NCI-H2196 (cell line): Measurements from ENCODE around the gene FMNL2.
"Not testable (repeated sequence)": the region's sequence is repeated elsewhere in the genome, so short reads cannot be mapped to it uniquely, and the experiment has no call there.

Source experiments
- DNase-seq: peaks from one replicate; lab custom pipeline; 2025; ENCODE audit not compliant: unreplicated experiment; lab: John Stamatoyannopoulos, UW

The FMNL2 gene

DNA sequence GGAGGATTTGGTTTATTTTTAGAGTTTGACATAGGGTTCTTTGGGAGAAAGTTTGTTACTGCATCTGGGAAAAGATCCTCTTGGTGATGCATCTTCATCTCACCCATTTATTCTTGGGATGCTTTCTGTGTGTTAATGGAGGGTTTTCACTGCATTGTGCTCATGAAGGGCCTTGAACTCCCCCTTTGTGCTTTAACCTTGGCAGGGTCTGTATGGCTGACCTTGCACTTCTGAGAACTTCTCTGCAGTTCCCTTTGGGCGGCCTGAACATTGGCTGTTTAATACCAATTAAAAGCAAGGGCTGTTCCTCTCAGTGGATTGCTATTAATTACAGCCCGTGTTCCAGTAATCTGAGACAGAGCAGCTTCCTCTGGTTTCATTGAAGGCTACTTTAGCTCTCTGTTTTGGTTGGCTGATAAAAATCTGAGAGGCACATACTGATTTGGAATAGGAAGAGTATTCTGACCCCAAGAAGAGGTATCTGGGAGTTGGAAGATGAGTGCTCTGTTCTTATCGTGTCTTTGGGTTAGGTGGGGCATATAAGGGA lies 37.5 kb downstream of the FMNL2 start:
- no peak for DNase-seq

DNA sequence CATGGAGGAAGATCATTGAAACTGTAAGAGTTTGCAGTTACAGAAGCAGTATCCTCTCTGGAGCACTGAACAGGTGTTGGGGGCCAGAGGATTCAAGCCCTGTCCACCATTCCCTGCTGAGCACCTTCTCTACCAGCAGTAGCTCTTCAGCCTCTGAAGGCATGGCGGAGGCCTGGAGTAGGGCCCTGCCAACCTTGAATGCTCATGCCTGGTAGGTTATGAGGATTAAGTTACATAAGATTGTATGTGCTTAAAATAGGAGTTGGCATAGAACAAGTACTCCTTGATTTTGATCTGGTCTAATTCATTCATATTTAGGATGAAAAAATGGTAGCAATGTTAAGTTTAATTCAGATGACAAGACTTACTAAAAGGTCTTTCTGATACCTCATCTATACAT lies 40.2 kb downstream of the FMNL2 start:
- no peak for DNase-seq

GRCh38 chr2:152376385-152376784 lies 41.4 kb downstream of the FMNL2 start:
- DNase-seq = no peak

GRCh38 chr2:152376968-152377367 lies 42.0 kb downstream of the FMNL2 start:
- no peak for DNase-seq

DNA sequence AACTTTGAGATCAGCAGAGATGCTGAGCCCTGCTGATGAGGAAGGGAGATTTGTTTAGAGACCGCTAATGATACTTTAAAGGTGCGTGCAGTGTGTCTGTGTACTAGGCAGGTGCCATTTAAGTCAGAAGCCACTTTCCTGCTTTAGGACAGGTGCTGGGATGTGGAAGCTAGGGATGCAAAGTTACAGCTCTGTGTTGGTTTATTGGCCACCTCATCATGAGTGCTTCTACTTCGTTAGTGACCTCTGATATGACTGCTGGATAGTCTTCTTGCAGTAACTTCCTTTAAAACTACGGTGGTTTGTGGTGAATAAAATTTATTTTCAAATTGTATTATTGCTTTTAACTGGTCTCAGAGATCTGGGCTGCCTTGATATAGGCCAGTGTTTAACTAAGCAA lies 44.1 kb downstream of the FMNL2 start:
- DNase-seq = no peak

GRCh38 chr2:152380261-152381055 lies 45.5 kb downstream of the FMNL2 start:
- no peak for DNase-seq

GRCh38 chr2:152383702-152384101 lies 48.7 kb downstream of the FMNL2 start:
- no peak for DNase-seq

DNA sequence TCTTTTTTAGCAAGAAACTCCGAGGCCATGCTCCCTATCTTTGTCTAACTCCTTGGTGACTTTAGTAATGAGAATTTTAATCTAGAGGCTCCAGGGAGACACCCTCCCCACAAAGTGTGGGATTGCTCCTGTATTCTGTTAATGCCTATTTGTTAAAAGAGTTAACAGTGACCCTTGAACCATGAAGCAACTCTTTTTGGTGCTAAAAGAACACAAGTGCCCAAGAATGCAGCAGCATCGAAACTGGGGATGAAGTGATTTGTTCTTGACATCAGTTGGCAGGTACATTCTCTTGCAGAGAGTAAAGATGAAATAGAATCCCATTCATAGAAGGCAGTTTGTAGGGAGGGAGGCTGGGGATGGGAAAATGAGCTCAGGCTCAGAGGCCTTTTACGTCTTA lies 50.0 kb downstream of the FMNL2 start:
- no peak for DNase-seq

DNA sequence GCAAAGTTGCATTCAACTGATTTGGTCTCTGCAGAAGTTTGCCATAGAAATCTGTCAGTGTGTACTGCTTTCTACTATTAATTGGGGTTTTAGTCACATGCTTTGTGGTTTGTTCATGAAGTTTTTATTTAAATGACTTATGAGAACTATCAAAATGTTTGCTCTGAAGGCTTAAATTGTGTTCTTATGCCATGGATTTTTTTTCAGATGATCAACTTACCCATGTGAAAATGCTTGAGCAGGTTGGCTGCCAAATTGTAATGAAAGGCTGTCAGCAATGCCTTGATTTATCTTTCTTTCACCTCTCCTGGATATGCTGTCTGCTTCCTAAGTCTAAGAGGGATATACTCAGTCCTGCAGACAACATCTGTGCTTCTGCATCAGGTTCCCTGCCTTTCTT lies 50.7 kb downstream of the FMNL2 start:
- DNase-seq = no peak

- DNase-seq = no peak
Measured at GRCh38 chr2:152386266-152386665, 51.3 kb downstream of the FMNL2 start.

- no peak for DNase-seq
Measured at GRCh38 chr2:152387041-152387440, 52.1 kb downstream of the FMNL2 start.

DNA sequence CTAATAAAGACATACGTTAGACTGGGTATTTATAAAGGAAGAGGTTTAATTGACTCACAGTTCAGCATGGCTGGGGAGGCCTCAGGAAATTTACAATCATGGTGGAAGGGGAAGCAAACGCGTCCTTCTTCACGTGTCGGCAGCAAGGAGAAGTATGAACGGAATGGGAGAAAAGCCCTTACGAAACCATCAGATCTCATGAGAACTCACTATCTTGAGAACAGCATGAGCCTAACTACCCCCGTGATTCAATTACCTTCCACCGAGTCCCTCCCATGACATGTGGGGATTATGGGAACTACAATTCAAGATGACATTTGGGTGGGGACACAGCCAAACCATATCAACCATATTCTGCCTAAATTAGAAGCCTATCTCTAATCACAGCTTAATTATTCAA lies 53.3 kb downstream of the FMNL2 start:
- not testable (repeated sequence) for DNase-seq

- DNase-seq = no peak
Measured at GRCh38 chr2:152389483-152389882, 54.5 kb downstream of the FMNL2 start.

- no peak for DNase-seq
Measured at GRCh38 chr2:152390837-152391236, 55.9 kb downstream of the FMNL2 start.

- no peak for DNase-seq
Measured at GRCh38 chr2:152391318-152391717, 56.3 kb downstream of the FMNL2 start.

DNA sequence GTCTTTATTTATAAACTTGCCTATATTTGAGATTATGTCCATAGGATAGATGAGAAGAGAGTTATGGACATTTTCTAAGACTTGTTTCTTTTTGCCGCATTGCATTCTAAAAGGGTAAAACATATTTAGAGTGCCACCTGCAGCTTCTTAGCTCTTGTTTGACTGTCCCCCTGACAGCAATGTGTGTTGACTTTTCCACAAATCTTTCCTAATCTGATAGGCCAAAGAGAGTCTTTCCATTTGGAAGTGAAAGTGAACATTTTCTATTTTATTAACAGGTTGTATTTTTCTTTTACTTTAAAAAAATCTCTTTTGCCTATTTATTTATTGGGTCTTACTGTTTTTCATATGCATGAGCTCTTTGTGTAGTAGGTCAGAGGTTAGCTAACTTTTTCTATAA lies 58.4 kb downstream of the FMNL2 start:
- no peak for DNase-seq

- DNase-seq = no peak
Measured at GRCh38 chr2:152394326-152394725, 59.4 kb downstream of the FMNL2 start.

DNA sequence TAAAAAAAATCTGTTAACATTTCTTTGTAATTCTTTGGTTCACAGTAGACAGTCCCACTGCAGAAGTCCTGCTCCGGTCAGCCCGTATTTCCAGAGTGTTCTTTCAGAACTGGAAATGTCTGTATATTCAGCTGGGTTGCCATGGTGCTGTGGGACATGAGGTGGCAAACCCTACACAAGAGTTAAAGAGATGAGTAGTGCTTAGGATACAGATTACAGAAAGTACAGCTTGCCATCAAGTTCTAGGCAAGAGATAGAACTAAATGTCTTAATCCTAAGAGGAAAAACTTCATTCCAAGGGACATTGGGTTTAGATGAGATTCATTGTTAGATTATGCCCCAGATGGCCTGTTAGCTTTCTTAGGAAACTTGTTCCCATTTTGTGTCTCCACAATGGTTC lies 60.1 kb downstream of the FMNL2 start:
- DNase-seq = no peak

DNA sequence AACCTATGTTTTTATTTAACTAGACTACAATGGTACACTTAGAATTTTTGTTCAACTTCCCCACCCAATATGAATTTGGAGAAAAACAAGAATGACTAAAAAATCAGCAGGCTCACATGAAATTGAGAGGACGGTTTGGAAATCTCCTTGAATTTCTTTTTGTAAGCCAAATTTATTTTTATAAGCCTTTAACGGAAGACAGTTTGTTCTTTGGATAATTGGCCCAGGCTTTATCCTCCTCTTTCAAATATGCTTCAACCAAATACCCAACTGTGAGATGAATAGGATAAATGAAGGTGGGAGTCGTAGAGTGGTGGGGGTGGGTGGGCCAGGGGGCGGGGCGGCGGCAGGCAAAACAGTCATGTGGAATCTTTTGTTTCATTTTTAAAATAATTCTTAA lies 60.6 kb downstream of the FMNL2 start:
- no peak for DNase-seq

- no peak for DNase-seq
Measured at GRCh38 chr2:152396051-152396511, 61.1 kb downstream of the FMNL2 start.

DNA sequence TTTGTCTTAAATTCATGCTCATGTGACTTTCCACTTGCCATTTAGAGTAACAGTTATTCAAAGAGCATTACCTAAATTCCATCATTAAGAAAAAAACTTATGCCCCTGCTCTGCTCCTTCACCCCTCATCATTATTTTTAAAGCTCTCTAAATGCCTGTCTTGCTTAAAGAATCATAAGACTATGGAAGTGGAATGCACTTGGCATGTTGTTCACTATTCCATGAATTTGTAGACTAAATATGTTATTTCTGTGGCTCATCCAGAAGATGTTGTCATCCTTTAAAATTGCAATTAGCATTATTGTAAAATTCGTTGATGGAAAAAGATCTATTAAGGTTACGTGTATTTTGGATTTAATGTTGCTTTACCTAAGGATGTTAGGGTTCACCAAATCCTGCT lies 61.8 kb downstream of the FMNL2 start:
- DNase-seq = no peak

GRCh38 chr2:152399003-152399402 lies 64.0 kb downstream of the FMNL2 start:
- no peak for DNase-seq
